Endothelial cell (in vitro differentiated cells): Measurements from ENCODE around the gene SGCD. TPM values are rescaled to one million over a fixed set of nuclear protein-coding genes. Genes with fewer than 3 reads are reported as not detected.

Source experiments
- DNase-seq: peaks from one replicate; pipeline ENCODE4 v3.0.0; 2021; ENCODE audit warnings: low spot score
- H3K27ac Mint-ChIP-seq: one replicate; pipeline ENCODE4 v1.8.0; 2021; ENCODE audit warnings: mixed read lengths, inconsistent platforms; ENCODE audit not compliant: unreplicated experiment
- H3K27me3 Mint-ChIP-seq: one replicate; pipeline ENCODE4 v1.8.0; 2021; ENCODE audit warnings: mild to moderate bottlenecking, moderate library complexity, mixed read lengths, inconsistent platforms; ENCODE audit not compliant: unreplicated experiment
- H3K36me3 Mint-ChIP-seq: one replicate; pipeline ENCODE4 v1.8.0; 2021; ENCODE audit warnings: mild to moderate bottlenecking, low read depth, mixed read lengths, inconsistent platforms; ENCODE audit not compliant: unreplicated experiment
- H3K4me1 Mint-ChIP-seq: one replicate; pipeline ENCODE4 v1.8.0; 2021; ENCODE audit warnings: mild to moderate bottlenecking, mixed read lengths, inconsistent platforms; ENCODE audit not compliant: unreplicated experiment
- H3K4me3 Mint-ChIP-seq: one replicate; pipeline ENCODE4 v1.8.0; 2021; ENCODE audit warnings: mild to moderate bottlenecking, mixed read lengths, inconsistent platforms; ENCODE audit not compliant: unreplicated experiment
- H3K9me3 Mint-ChIP-seq: one replicate; pipeline ENCODE4 v1.8.0; 2021; ENCODE audit warnings: mixed read lengths, inconsistent platforms; ENCODE audit not compliant: unreplicated experiment
- CTCF ChIP-seq: fragments of 200-600 bp; sonication (generic); IDR thresholded peaks from one replicate; pipeline ENCODE4 v1.5.0; 2021; ENCODE audit warnings: antibody characterized with exemption; ENCODE audit not compliant: unreplicated experiment
- total RNA-seq: library from RNA; stranded (reverse); fragmentation: NEBNext Ultra II Directional; extraction: Animal tissue kit (Norgen Biotek cat#: 25700); gene quantifications from one replicate; pipeline ENCODE4 v1.2.1, GENCODE V29; 2021; ENCODE audit not compliant: unreplicated experiment

SGCD gene
- total RNA-seq, 1 donor from 2014 or later, result 1.2 TPM

DNA sequence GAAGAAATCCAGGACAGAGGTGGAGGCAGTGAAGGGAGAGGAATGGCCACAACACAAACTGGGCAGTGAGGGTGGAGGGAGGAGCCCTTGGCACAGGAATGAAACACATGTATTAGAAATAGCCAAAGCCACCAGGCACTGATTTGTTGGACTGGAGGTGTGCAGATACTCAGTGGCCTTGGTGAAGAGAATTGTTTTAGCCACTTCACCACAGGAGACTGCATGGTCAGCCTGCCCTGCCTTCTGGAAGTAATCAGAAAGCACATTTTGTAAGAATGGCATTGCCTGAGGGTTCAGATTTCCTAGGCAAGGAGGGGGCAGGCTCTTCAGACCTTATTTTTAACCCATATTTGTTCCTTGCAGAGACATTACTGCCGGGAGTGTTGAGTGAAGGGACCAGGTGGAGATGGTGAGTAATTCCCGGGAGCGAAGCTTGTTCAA lies 2.2 kb downstream of the SGCD start:
- Mint-ChIP-seq H3K36me3 (no peaks in the 10 kb centered on the region), H3K27me3 (no peaks in the 10 kb centered on the region), H3K4me3 (no peak overlapping the region), H3K4me1 (peaks cover 11% of the 10 kb centered on the region), H3K27ac (no peak overlapping the region), H3K9me3 (no peaks in the 10 kb centered on the region)
- DNase-seq, result no peak
- no peak for TF ChIP-seq CTCF

- Mint-ChIP-seq H3K36me3 (no peaks in the 10 kb centered on the region), H3K4me1 (peaks cover 11% of the 10 kb centered on the region)
- no peak for DNase-seq
These were observed 3.3 kb downstream of the SGCD start for GRCh38 chr5:156330141-156330870.

DNA sequence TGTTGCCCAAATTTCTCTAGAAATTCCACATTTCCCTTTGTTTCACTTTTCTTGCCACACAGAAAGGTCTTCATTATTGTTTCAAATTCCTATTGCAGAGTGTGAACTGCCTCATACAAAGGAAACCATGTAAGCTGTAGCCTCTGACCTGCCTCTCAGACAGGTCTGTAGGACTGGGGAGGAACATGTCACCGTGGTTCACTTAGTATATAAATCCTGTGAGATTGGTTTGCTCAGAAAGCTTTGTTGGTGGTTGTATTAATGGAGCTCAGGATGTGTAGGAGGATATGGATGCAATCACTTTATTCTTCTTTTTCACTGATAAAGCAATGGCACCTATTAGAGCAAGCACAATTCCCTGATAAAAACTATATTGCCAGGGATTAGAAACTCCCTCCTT lies 4.2 kb downstream of the SGCD start:
- TF ChIP-seq CTCF, result no peak
- H3K27ac Mint-ChIP-seq, result no peak overlapping the region
- H3K4me3 Mint-ChIP-seq, result no peak overlapping the region
- H3K9me3 Mint-ChIP-seq, result no peaks in the 10 kb centered on the region
- no peaks in the 10 kb centered on the region for H3K36me3 Mint-ChIP-seq
- no peaks in the 10 kb centered on the region for H3K27me3 Mint-ChIP-seq
- DNase-seq, result no peak
- peaks cover 11% of the 10 kb centered on the region for H3K4me1 Mint-ChIP-seq

More at GRCh38 chr5:156330141-156330870, 3.3 kb downstream of the SGCD start:
- no peak overlapping the region for H3K27ac Mint-ChIP-seq
- H3K9me3 Mint-ChIP-seq, result no peaks in the 10 kb centered on the region
- H3K27me3 Mint-ChIP-seq, result no peaks in the 10 kb centered on the region
- no peak overlapping the region for H3K4me3 Mint-ChIP-seq
- no peak for TF ChIP-seq CTCF

- H3K27ac Mint-ChIP-seq, result no peak overlapping the region
- no peaks in the 10 kb centered on the region for H3K36me3 Mint-ChIP-seq
- H3K9me3 Mint-ChIP-seq, result no peaks in the 10 kb centered on the region
- DNase-seq, result no peak
- no peak overlapping the region for H3K4me3 Mint-ChIP-seq
- TF ChIP-seq CTCF, result no peak
- no peaks in the 10 kb centered on the region for H3K27me3 Mint-ChIP-seq
- peaks cover 8% of the 10 kb centered on the region for H3K4me1 Mint-ChIP-seq
These were observed 4.9 kb downstream of the SGCD start for GRCh38 chr5:156331845-156332244.

GRCh38 chr5:156332245-156332644 lies 5.3 kb downstream of the SGCD start:
- no peaks in the 10 kb centered on the region for H3K27me3 Mint-ChIP-seq
- no peak overlapping the region for H3K4me3 Mint-ChIP-seq
- H3K9me3 Mint-ChIP-seq, result no peaks in the 10 kb centered on the region
- no peak overlapping the region for H3K27ac Mint-ChIP-seq
- TF ChIP-seq CTCF, result no peak
- peaks cover 6% of the 10 kb centered on the region for H3K4me1 Mint-ChIP-seq
- DNase-seq, result no peak
- no peaks in the 10 kb centered on the region for H3K36me3 Mint-ChIP-seq
